ENCODE data around the gene GALNT2.

- TF ChIP-seq CTCF (conservative IDR thresholded peaks at IDR 0.05; ENCODE audit: low read length) (no peak), EZH2phosphoT487 (IDR thresholded peaks at IDR 0.05; ENCODE audit: borderline replicate concordance) (no peak)
Observed at GRCh38 chr1:230206207-230206606, 139.2 kb downstream of the GALNT2 start.
